GM12801 (cell line): Measurements from ENCODE around the gene ASS1.

ENCODE experiments used
- CTCF ChIP-seq: IDR thresholded peaks from one replicate; pipeline ENCODE4 v1.5.1; 2011; ENCODE audit warnings: control low read depth; ENCODE audit not compliant: insufficient read length; ENCODE audit errors: extremely low read depth

Gene ASS1

DNA sequence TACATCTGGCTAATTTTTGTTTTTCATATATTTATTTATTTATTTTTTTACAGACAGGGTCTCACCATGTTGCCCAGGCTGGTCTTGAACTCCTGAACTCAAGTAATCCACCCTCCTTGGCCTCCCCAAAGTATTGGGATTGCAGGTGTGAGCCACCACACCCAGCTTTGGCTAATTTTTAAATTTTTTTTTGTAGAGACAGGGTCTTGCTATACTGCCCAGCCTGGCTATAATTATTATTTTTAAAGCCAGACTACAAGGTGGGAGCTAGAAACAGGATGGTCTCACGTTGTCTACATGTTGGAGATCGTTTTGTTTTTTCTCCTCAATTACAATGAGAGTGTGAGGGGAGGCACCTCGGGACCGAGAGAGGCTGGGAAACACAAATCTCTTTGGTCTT is 23.8 kb downstream of the ASS1 start:
- TF ChIP-seq CTCF, result no peak

DNA sequence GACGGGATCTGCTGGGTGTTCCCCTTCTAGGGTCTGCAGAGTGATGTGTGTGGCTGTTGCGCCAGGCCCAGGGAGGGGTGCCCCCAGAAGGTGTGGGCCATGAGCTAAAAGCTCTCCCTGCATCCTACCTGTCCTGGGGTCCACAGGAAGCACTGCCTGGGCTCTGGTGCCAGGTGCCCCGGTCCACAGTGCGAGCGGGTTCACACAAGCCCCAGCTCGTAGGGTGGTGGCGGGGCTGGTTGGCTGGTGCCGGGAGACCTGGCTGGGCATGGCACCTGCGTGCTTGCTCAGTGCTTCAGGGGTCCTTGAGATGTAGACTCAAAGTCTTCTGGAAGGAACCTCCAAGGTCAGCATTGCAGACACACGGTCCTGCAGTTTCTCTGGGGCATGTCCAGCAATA is 25.5 kb downstream of the ASS1 start:
- TF ChIP-seq CTCF, result no peak

DNA sequence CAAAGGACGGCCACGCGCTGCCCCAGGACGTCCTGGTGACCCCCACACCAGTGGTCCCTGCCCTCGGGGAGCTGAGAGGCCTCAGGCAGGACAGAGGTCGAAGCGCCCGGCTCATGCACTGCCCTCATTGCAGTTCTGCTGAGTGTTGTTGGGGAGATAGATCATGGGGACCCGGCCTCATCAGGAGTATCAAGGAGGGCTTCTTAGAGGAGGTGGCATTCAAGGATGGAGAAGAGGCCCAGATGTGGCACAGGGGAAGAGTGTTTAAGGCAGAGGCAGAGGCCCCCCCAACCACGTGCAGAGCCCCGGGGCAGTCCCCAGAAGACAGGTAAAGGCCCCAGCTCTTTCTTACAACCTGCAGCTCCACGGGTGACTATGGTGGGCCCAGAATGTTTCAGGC is 26.2 kb downstream of the ASS1 start:
- no peak for TF ChIP-seq CTCF

DNA sequence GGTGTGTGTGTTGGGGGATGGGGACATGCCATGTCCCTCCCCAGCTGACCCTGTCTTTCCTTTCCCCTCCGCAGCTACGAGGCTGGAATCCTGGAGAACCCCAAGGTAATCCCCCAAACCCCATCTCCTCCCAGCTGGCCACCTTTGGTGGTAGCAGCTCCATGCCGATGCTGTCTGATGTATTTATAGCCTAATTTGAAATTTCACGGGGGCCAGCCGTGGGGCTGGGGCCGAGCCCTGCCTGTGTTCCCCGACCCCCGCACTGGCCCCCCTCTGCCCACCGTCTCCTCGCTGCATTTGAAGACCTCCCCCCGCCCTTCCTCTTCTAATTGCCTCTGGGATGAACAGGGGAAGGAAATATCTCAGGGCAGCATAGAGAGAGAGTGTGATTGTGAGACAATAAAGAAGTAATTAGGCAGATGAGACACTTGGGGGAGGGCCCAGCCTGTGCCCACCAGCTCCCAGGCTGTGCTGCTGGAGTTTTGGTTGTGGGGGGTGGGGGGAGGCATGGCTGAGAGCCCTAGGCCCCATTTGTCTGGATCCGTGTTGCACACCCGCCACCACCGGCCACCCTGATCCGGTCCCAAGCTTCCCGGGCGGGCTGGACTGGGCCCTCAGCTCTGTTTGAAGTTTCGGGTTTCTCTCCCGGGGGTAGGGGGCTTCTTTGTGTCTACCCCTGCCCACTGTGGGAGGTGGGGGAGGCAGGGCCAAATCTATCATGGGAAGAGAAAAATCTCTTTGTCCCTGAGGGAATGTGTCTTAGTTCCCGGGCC is 26.8 kb downstream of the ASS1 start:
- TF ChIP-seq CTCF, result no peak

- TF ChIP-seq CTCF, result no peak
Measured at GRCh38 chr9:130472184-130472705, 27.5 kb downstream of the ASS1 start.

GRCh38 chr9:130473009-130473408 is 28.2 kb downstream of the ASS1 start:
- no peak for TF ChIP-seq CTCF

DNA sequence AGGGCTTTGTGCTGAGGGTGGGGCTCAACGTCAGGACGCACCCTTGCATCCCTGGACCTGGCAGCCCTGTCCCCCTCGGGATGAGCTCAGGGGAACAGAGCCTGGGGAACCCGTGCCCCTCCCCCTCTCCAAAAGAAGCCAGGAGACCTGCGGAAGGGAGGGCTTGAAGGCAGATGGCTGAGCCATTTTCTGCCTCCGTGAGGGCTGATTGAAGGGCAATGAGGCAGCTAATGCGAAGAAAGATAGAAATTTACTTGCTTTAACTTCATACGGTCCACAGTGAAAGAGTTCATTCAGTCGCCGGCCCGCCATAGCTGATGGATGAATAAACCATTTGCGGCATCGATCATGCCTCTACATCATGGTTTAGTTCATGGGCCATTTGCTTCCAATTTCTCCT is 28.8 kb downstream of the ASS1 start:
- no peak for TF ChIP-seq CTCF

- TF ChIP-seq CTCF, result no peak
Measured at GRCh38 chr9:130474106-130474505, 29.3 kb downstream of the ASS1 start.
